Stimulated activated CD4-positive, alpha-beta T cell treated with anti-CD3 and anti-CD28 coated beads, Interleukin-4, amount 100 ng/mL, for 1 hour (primary cell): ENCODE measurements around the gene CXCR5.
A peak's percentile ranks its signal among the peaks of the same experiment; 100 is the strongest.

Source experiments
- DNase-seq: peaks from one replicate; pipeline ENCODE4 v3.0.0-alpha.2; 2020

The CXCR5 gene

DNA sequence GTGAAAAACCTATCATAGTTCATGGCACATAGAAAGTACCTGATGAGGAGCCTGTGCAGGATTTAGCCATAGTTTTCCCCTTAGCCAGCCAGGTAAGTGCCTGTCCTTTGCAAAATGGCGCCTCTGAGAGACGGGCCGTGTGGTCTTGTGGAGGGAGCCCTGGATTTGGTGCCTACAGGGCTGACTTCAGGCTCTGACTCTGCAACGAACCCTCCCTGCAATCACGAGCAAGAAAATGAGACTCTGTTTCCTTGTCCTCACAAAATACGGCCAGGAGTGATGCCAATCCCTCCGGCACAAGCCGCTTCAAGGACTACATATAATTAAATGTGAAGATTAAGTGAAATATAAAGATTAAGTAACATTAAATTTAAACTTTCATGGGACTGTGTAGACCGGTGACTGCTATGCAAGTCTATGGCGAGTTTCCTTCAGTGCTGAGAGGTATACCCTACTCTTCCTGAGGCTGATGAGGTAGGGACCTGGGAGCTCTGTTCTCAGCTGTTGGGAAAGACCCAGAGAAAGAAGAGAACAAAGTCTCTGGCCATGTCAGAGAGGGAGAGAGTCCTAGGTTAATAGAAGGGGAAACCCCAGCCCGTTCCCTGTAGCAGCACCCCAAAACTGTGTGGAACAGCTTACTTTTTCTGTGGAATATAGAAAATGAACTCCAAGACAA is 6.1 kb upstream of the CXCR5 start:
- no peak for DNase-seq

GRCh38 chr11:118878163-118878563 is 5.5 kb upstream of the CXCR5 start:
- no peak for DNase-seq

- DNase-seq = no peak
Measured at GRCh38 chr11:118881228-118881627, 2.5 kb upstream of the CXCR5 start.

- no peak for DNase-seq
Measured at GRCh38 chr11:118882491-118882890, 1.2 kb upstream of the CXCR5 start.

- DNase-seq = no peak
Measured at GRCh38 chr11:118883004-118883367, 706 bp upstream of the CXCR5 start.

DNA sequence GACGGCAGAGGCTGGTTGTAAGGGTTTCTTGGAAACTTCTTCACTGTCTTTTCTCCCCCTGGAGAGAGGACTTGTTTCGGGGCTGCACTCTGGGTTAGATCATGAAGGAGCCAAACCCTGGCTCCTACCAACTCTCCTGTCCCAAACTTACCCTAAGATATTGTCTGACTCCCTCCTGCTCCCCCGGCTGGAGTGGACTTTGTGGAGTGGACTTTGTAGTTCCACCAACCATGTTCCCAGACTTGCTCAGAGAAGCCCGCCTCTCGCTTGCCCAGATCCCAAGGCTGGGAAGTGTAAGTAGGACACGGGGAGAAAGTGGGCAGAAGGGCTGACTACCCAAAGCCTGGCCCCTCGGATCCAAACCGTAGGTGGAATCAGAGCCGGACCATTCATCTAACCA is 1.2 kb downstream of the CXCR5 start:
- no peak for DNase-seq

DNA sequence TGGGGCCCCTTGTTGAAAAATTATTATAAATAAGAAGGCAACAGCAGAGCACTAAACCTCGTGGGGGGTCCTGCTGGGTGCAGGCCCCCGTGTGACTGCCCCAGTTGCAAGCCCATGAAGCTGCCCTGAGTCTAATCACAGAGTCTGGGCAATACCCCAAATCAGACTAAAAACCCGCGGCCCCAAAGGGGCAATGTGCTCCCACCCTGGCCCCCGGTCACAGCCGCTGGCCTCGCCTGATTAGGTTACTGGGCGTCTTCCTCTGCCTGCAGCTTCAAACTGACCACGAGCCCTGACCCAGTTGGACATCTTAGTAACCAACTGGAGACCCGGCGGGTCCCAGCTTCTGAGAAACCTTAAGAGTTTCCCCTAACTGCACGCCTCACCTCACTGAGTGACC is 1.6 kb downstream of the CXCR5 start:
- no peak for DNase-seq

DNA sequence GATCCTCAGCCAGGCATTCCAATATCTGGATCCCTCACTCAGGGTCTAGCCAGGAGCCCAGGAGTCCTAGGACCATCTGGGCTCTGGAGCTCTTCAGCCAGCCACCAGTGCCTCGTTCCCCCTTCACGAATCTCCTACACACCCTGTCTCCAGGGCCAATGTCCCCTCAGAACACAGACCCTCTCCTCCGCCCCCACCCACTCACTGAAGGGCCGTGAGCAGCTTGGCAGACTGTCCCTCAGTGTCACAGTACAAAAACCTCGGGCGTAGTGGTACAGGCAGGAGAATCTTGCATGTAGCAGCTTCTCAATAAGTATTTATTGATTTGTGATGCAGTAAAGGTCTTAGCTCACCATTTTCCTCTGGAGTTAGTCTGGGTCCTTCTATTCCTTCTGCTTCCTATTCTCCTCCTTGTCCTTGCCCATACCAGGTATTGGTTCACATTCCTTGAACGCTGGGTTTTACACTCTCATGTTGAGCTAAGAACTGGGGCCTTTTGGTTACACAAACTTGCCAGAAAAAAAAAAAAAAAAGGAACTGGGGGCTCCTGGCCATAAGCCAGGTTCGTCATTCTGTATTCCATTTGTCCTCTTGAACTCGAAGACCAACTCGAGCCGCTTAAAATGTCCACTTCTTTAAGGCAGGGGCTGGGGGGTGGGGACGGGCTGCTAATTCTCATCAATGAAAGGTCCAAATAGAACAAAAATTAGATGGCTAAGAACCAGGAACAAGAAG is 2.3 kb downstream of the CXCR5 start:
- no peak for DNase-seq

DNA sequence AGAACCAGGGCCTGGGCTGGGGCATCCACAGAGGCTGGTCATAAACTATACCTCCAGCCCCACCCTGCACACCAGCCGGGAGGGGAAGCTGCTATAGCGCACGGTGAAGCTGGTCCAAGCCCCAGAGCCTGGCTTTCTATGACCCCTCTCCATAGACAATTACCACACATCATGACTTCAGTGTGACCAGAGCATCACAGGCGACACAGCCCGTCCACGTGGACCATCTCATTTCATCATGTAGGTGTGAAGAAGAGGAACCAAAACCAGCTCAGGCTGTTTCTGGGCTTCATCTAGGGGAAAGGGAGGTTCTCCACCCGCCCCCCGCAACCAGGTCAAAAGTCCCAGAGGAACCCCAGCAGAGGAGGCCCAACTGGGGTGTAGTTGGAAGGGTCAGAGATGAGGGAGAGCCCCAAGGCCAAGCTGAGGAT is 3.0 kb downstream of the CXCR5 start:
- DNase-seq = no peak

DNA sequence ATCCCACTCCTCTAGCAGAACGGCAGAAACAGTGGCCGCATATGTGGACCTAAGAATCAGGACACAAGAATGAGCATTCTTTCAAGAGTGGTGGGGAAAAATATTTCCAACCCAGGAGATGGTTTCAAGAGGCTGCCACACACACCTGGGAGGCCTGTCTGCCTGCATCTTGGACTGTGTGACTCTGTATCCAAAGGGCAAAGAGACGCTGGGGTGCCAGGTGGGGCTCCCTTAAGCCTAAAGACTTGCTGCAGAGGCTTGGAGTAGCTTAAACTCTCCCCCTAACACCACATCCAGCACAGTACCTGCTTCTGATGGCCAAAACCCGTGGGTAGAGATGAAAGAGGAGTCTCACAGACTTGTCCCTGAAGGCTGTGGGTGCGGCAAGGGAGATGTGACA is 3.5 kb downstream of the CXCR5 start:
- no peak for DNase-seq

DNA sequence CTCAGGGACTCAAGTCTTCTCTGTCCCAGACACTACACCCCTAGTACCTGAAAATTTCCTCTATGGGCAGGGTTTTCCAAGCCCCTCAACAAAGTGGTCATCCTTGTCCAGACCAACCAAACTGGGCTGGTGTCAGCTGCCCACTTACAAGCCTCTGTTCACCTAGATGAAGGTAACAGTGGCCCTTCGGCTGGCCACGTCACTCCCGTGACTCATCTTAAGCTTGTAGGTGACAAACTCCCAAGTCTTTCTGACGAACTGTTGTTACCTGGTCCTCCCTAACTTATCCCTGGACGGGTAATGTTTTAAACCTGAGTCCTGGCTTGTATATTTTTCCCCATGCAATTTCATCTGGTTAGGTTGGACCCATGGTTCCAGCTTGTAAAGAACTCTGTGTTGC is 4.7 kb downstream of the CXCR5 start:
- DNase-seq = no peak

DNA sequence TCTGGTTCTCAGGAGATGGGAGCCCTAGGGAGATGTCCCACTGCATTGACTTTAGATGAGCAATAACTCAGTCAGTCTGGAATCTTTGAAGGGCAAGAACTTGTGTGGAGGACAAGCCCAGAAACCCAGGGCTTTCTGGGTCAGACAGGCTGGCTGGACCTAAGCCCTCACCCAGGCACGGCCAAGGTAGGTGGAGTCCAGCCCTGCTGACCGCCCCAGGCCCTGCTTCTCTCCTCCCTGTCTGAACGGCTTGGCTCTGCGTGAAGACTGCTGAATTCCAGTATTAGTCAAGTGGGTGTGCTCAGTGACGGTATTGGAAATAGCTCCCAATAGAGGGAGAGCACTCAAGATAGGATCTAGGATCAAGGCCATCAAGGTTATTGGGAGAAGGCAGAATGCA is 6.1 kb downstream of the CXCR5 start:
- no peak for DNase-seq

DNA sequence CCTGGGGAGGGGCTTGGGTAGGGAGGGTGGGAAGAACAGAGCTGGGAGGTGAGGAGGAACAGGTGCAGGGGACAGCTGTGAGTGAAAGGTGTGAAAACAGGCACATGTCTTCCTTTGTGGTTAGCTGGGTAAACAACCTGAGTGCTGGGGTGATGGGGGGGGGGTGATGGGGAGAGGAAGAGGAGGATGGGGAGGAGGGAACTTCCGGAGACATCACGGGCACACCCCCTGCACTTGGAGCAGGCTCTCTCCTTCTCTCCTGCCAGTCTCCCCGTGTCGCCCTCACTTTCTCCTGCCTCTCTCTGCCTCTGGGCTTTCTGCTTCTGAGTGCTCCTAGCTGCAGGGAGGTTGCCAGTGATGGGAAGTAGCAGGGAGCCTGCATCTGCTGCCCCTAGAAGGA is 8.8 kb downstream of the CXCR5 start:
- no peak for DNase-seq

DNA sequence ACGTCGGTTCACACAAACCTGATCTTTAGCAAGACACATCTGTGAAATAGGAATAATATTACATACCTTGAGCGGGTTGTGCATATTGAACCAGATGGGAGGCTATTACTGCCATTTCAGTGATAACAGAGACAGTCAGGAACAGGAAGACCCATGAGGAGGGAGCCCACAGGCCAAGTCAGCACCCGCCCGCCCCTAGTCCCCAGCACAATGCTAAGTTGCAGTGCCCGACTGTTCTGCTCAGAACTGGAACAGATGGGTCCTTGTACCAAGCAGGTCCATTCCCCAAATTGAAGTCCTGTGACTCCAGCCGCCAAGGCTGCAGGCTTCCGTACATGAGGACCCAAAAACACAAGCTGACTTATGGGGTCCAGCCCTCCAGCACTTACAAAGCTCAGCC is 9.3 kb downstream of the CXCR5 start:
- DNase-seq = no peak

DNA sequence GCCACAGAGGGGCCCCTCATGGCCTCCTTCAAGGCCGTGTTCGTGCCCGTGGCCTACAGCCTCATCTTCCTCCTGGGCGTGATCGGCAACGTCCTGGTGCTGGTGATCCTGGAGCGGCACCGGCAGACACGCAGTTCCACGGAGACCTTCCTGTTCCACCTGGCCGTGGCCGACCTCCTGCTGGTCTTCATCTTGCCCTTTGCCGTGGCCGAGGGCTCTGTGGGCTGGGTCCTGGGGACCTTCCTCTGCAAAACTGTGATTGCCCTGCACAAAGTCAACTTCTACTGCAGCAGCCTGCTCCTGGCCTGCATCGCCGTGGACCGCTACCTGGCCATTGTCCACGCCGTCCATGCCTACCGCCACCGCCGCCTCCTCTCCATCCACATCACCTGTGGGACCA is 10.0 kb downstream of the CXCR5 start:
- DNase-seq = no peak

GRCh38 chr11:118894192-118894591 is 10.5 kb downstream of the CXCR5 start:
- DNase-seq = no peak

DNA sequence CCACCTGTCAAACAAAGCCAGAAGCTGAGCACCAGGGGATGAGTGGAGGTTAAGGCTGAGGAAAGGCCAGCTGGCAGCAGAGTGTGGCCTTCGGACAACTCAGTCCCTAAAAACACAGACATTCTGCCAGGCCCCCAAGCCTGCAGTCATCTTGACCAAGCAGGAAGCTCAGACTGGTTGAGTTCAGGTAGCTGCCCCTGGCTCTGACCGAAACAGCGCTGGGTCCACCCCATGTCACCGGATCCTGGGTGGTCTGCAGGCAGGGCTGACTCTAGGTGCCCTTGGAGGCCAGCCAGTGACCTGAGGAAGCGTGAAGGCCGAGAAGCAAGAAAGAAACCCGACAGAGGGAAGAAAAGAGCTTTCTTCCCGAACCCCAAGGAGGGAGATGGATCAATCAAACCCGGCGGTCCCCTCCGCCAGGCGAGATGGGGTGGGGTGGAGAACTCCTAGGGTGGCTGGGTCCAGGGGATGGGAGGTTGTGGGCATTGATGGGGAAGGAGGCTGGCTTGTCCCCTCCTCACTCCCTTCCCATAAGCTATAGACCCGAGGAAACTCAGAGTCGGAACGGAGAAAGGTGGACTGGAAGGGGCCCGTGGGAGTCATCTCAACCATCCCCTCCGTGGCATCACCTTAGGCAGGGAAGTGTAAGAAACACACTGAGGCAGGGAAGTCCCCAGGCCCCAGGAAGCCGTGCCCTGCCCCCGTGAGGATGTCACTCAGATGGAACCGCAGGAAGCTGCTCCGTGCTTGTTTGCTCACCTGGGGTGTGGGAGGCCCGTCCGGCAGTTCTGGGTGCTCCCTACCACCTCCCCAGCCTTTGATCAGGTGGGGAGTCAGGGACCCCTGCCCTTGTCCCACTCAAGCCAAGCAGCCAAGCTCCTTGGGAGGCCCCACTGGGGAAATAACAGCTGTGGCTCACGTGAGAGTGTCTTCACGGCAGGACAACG is 11.7 kb downstream of the CXCR5 start:
- peak; percentile 73 for DNase-seq

DNA sequence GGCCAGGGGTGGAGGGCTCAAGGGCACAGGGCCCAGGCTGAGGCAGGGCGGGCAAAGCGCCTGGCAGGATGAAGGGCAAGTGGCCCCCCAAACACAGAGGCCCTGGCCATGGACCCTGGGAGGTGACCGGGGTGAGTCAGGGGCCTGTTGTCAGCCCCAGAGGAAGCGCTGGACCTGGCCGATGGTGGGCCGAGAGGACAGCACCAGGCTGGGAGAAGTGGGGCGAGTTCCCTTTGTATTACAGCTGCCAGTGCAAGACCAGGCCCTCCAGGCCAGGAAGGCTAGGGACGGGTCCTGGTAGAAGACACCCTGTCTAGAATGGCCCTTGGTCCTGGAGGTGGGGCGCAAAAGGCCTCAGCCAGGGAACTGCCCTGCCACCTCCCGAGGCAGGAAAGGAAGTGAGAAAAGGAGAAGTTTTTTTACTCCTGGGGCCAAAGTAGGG is 12.8 kb downstream of the CXCR5 start:
- no peak for DNase-seq

GRCh38 chr11:118896921-118897591 is 13.4 kb downstream of the CXCR5 start:
- DNase-seq = no peak

GRCh38 chr11:118897721-118898310 is 14.1 kb downstream of the CXCR5 start:
- DNase-seq = no peak

- DNase-seq = no peak
Measured at GRCh38 chr11:118898400-118899295, 15.0 kb downstream of the CXCR5 start.

GRCh38 chr11:118899296-118899688 is 15.6 kb downstream of the CXCR5 start:
- DNase-seq = no peak
